Measurements from ENCODE around the gene PALD1.

GRCh38 chr10:70491614-70492013 is 13.0 kb downstream of the PALD1 start:
- TF ChIP-seq CTCF (IDR thresholded peaks at IDR 0.05; ENCODE audit: insufficient read depth, low read depth, low read length): no peak
- TF ChIP-seq EZH2 (IDR thresholded peaks at IDR 0.05; ENCODE audit: insufficient read depth, low read length): no peak
